Neural progenitor cell (in vitro differentiated cells): ENCODE data around the gene HMGXB4.

ENCODE experiments used
- EZH2phosphoT487 ChIP-seq: fragments of 200-600 bp; sonication (generic); IDR thresholded peaks from 2 replicates; pipeline ENCODE4 v1.6.1; 2017; ENCODE audit warnings: antibody characterized with exemption
- TF ChIP-seq, protein P1 (sequence below): fragments of 200-600 bp; sonication (generic); IDR thresholded peaks from 2 replicates; pipeline ENCODE4 v1.5.1; 2017; ENCODE audit warnings: antibody characterized with exemption, mild to moderate bottlenecking

DNA sequence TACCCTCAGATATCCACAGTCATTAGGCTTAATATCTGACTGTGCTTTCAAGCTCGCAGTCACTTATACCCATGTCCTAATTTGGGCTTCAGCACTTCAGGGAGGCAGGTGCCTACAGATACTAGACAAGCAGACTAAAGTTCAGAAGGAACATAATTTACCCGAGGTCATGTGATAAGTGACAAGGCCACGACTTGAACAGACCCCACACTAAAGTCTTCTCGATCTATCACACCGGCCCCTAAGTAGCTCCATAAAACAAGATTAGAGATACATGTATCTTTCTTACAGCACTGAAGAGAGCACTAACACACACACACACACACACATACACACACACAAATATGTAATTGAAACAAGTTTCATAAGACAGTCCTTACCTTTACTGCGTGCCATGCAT is 75.0 kb downstream of the HMGXB4 start:
- TF ChIP-seq, protein P1, sequence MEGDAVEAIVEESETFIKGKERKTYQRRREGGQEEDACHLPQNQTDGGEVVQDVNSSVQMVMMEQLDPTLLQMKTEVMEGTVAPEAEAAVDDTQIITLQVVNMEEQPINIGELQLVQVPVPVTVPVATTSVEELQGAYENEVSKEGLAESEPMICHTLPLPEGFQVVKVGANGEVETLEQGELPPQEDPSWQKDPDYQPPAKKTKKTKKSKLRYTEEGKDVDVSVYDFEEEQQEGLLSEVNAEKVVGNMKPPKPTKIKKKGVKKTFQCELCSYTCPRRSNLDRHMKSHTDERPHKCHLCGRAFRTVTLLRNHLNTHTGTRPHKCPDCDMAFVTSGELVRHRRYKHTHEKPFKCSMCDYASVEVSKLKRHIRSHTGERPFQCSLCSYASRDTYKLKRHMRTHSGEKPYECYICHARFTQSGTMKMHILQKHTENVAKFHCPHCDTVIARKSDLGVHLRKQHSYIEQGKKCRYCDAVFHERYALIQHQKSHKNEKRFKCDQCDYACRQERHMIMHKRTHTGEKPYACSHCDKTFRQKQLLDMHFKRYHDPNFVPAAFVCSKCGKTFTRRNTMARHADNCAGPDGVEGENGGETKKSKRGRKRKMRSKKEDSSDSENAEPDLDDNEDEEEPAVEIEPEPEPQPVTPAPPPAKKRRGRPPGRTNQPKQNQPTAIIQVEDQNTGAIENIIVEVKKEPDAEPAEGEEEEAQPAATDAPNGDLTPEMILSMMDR, result no peak
- TF ChIP-seq EZH2phosphoT487, result no peak
